HG03095 (cell line): ENCODE measurements around the gene EXOC6.
A peak's percentile ranks its signal among the peaks of the same experiment; 100 is the strongest.
"Not testable (repeated sequence)": the region's sequence is repeated elsewhere in the genome, so short reads cannot be mapped to it uniquely, and the experiment has no call there.

ENCODE experiments used
- ATAC-seq: cut with Tn5 transposase; IDR thresholded peaks from one replicate; pipeline ENCODE4 v1.9.1; 2021; ENCODE audit warnings: moderate library complexity; ENCODE audit not compliant: unreplicated experiment

Gene EXOC6

GRCh38 chr10:92880233-92880861 lies 32.0 kb downstream of the EXOC6 start:
- ATAC-seq = no peak

- no peak for ATAC-seq
Measured at GRCh38 chr10:92880917-92881316, 32.6 kb downstream of the EXOC6 start.

GRCh38 chr10:92886334-92886961 lies 38.1 kb downstream of the EXOC6 start:
- no peak for ATAC-seq

- no peak for ATAC-seq
Measured at GRCh38 chr10:92890471-92890870, 42.2 kb downstream of the EXOC6 start.

GRCh38 chr10:92891885-92892690 lies 43.8 kb downstream of the EXOC6 start:
- ATAC-seq = no peak

GRCh38 chr10:92892691-92893054 lies 44.4 kb downstream of the EXOC6 start:
- no peak for ATAC-seq

GRCh38 chr10:92894081-92894655 lies 45.8 kb downstream of the EXOC6 start:
- ATAC-seq = no peak

- no peak for ATAC-seq
Measured at GRCh38 chr10:92897916-92898315, 49.6 kb downstream of the EXOC6 start.

- no peak for ATAC-seq
Measured at GRCh38 chr10:92901819-92902251, 53.5 kb downstream of the EXOC6 start.

GRCh38 chr10:92903633-92904032 lies 55.3 kb downstream of the EXOC6 start:
- no peak for ATAC-seq

GRCh38 chr10:92907280-92907679 lies 59.0 kb downstream of the EXOC6 start:
- ATAC-seq = no peak

GRCh38 chr10:92912631-92913030 lies 64.3 kb downstream of the EXOC6 start:
- not testable (repeated sequence) for ATAC-seq

GRCh38 chr10:92913973-92914372 lies 65.7 kb downstream of the EXOC6 start:
- ATAC-seq = no peak

GRCh38 chr10:92914478-92915325 lies 66.4 kb downstream of the EXOC6 start:
- peak; percentile 63 for ATAC-seq

- ATAC-seq = no peak
Measured at GRCh38 chr10:92915892-92916291, 67.6 kb downstream of the EXOC6 start.

GRCh38 chr10:92916433-92916832 lies 68.1 kb downstream of the EXOC6 start:
- no peak for ATAC-seq

GRCh38 chr10:92918603-92919002 lies 70.3 kb downstream of the EXOC6 start:
- ATAC-seq = no peak

GRCh38 chr10:92920866-92921265 lies 72.5 kb downstream of the EXOC6 start:
- ATAC-seq = no peak

GRCh38 chr10:92923416-92923815 lies 75.1 kb downstream of the EXOC6 start:
- no peak for ATAC-seq

- ATAC-seq = no peak
Measured at GRCh38 chr10:92929896-92930295, 81.6 kb downstream of the EXOC6 start.

GRCh38 chr10:92931597-92931996 lies 83.3 kb downstream of the EXOC6 start:
- no peak for ATAC-seq
